GM23338 (cell line): ENCODE data around the gene MYOF. TPM values are rescaled to one million over a fixed set of nuclear protein-coding genes. Genes with fewer than 3 reads are reported as not detected.

ENCODE experiments used
- ATAC-seq: fragments of 200-7000 bp; cut with Tn5 transposase; 3 replicates; pipeline ENCODE4 v1.9.1; 2020
- DNase-seq: peaks from one replicate; pipeline ENCODE4 v3.0.0-alpha.2; 2015; ENCODE audit warnings: low spot score
- H2AFZ ChIP-seq: fragments of 200-600 bp; sonication (generic); 2 replicates; pipeline ENCODE4 v1.8.0; 2016; ENCODE audit warnings: antibody characterized with exemption, mild to moderate bottlenecking, moderate library complexity
- H3F3A ChIP-seq: fragments of 200-600 bp; sonication (generic); replicated peaks from 2 replicates; pipeline ENCODE4 v1.8.0; 2017; ENCODE audit warnings: antibody characterized with exemption, mixed run types, low read depth
- H3K27ac ChIP-seq: fragments of 200-600 bp; sonication (generic); 2 replicates; pipeline ENCODE4 v1.6.1; 2016; ENCODE audit warnings: low read depth
- H3K27me3 ChIP-seq: fragments of 200-600 bp; sonication (generic); 2 replicates; pipeline ENCODE4 v1.8.0; 2016; ENCODE audit warnings: mild to moderate bottlenecking, mixed run types, moderate library complexity; ENCODE audit not compliant: insufficient read depth
- H3K36me3 ChIP-seq: fragments of 200-600 bp; sonication (generic); 2 replicates; pipeline ENCODE4 v1.8.0; 2016; ENCODE audit warnings: mild to moderate bottlenecking; ENCODE audit not compliant: insufficient read depth
- H3K4me1 ChIP-seq: fragments of 200-600 bp; sonication (generic); 2 replicates; pipeline ENCODE4 v1.8.0; 2016; ENCODE audit warnings: mild to moderate bottlenecking, moderate library complexity; ENCODE audit not compliant: insufficient read depth
- H3K4me2 ChIP-seq: fragments of 200-600 bp; sonication (generic); 2 replicates; pipeline ENCODE4 v1.7.1; 2017; ENCODE audit warnings: mixed run types
- H3K4me3 ChIP-seq: fragments of 200-600 bp; sonication (generic); 2 replicates; pipeline ENCODE4 v1.6.1; 2016; ENCODE audit warnings: mixed run types
- H3K79me2 ChIP-seq: fragments of 200-600 bp; sonication (generic); replicated peaks from 2 replicates; pipeline ENCODE4 v1.8.0; 2017; ENCODE audit warnings: mild to moderate bottlenecking; ENCODE audit not compliant: insufficient read depth
- H3K9me2 ChIP-seq: fragments of 200-600 bp; sonication (generic); 2 replicates; pipeline ENCODE4 v1.8.0; 2017; ENCODE audit not compliant: insufficient read depth
- H4K20me1 ChIP-seq: fragments of 200-600 bp; sonication (generic); replicated peaks from 2 replicates; pipeline ENCODE4 v1.8.0; 2017; ENCODE audit warnings: mild to moderate bottlenecking; ENCODE audit not compliant: insufficient read depth
- H3K27ac Mint-ChIP-seq: 2 replicates; pipeline ENCODE4 v1.8.0; 2020; ENCODE audit warnings: inconsistent platforms, mild to moderate bottlenecking, moderate library complexity, mixed read lengths
- H3K27me3 Mint-ChIP-seq: 3 replicates; pipeline ENCODE4 v1.8.0; 2022; ENCODE audit warnings: low read depth, mild to moderate bottlenecking, moderate library complexity, mixed read lengths, inconsistent platforms; ENCODE audit not compliant: insufficient read depth, poor library complexity
- H3K36me3 Mint-ChIP-seq: 3 replicates; pipeline ENCODE4 v1.8.0; 2021; ENCODE audit warnings: low read depth, mild to moderate bottlenecking, inconsistent platforms, moderate library complexity, mixed read lengths
- H3K4me1 Mint-ChIP-seq: 3 replicates; pipeline ENCODE4 v1.8.0; 2020; ENCODE audit warnings: mild to moderate bottlenecking, inconsistent platforms, mixed read lengths
- H3K4me3 Mint-ChIP-seq: 3 replicates; pipeline ENCODE4 v1.8.0; 2021; ENCODE audit warnings: moderate library complexity, mild to moderate bottlenecking, inconsistent platforms, mixed read lengths
- H3K9me3 Mint-ChIP-seq: 3 replicates; pipeline ENCODE4 v1.8.0; 2020; ENCODE audit warnings: moderate library complexity, mild to moderate bottlenecking, inconsistent platforms, mixed read lengths
- CREB1 ChIP-seq: fragments of 250-450 bp; sonication (Bioruptor Pico); IDR thresholded peaks from 2 replicates; pipeline ENCODE4 v1.5.0; 2020; ENCODE audit warnings: low read depth, mild to moderate bottlenecking, moderate library complexity
- CTCF ChIP-seq, 2 experiments: fragments of 200-600 bp in 1 of 2; sonication (generic) in 1 of 2; conservative IDR thresholded peaks; 2 replicates each; pipeline versions ENCODE4 v1.5.1 to v1.6.1; 2016 to 2017; ENCODE audit warnings: antibody characterized with exemption in 2 of 2, low read depth in 2 of 2, mild to moderate bottlenecking in 2 of 2, moderate library complexity in 1 of 2
- ETS1 ChIP-seq: IDR thresholded peaks from 2 replicates; pipeline ENCODE4 v1.6.1; 2016; ENCODE audit warnings: antibody characterized with exemption
- EZH2 ChIP-seq: fragments of 200-600 bp; sonication (generic); IDR thresholded peaks from one replicate; pipeline ENCODE4 v1.8.0; 2017; ENCODE audit warnings: antibody characterized with exemption, mild to moderate bottlenecking, low read depth; ENCODE audit not compliant: unreplicated experiment
- EZH2phosphoT487 ChIP-seq: fragments of 200-600 bp; sonication (generic); IDR thresholded peaks from one replicate; pipeline ENCODE4 v1.8.1; 2018; ENCODE audit warnings: antibody characterized with exemption; ENCODE audit not compliant: unreplicated experiment
- JUNB ChIP-seq: IDR thresholded peaks from one replicate; pipeline ENCODE4 v1.6.1; 2016; ENCODE audit warnings: antibody characterized with exemption; ENCODE audit not compliant: unreplicated experiment
- NANOG ChIP-seq: IDR thresholded peaks from 2 replicates; pipeline ENCODE4 v1.6.1; 2016; ENCODE audit warnings: antibody characterized with exemption, borderline replicate concordance
- POLR2AphosphoS5 ChIP-seq: IDR thresholded peaks from 2 replicates; pipeline ENCODE4 v1.6.1; 2016; ENCODE audit warnings: antibody characterized with exemption, low read depth
- STAT1 ChIP-seq: IDR thresholded peaks from one replicate; pipeline ENCODE4 v1.6.1; 2016; ENCODE audit warnings: antibody characterized with exemption; ENCODE audit not compliant: unreplicated experiment
- ZNF114 ChIP-seq: fragments of 250-450 bp; sonication (Bioruptor Pico); IDR thresholded peaks from 2 replicates; pipeline ENCODE4 v1.5.0; 2020; ENCODE audit warnings: mild to moderate bottlenecking, moderate library complexity
- polyA plus RNA-seq: library from polyadenylated mRNA; unstranded; fragments of >200 nt; fragmentation: Nextera tagmentation; extraction: Ambion mirVana; gene quantifications from 2 replicates; pipeline ENCODE4 v1.2.1, GENCODE V29; 2016
- total RNA-seq: library from RNA; depleted of rRNA; stranded (reverse); fragments of >200 nt; shearing (Covaris generic); gene quantifications from 2 replicates; pipeline ENCODE4 v1.2.3, GENCODE V29; 2014

Gene MYOF
- total and polyA plus RNA-seq, 2 experiments from 2014 or later = 0.82 to 1.4 TPM

GRCh38 chr10:93462881-93463280, 19.3 kb downstream of the MYOF start (continued):
- TF ChIP-seq CTCF (conservative IDR thresholded peaks at IDR 0.05; ENCODE audit: low read depth in 2 of 2) = no peak

- no peak for DNase-seq
- H3K27ac Mint-ChIP-seq = no peak overlapping the region
- H3K27ac ChIP-seq = no peak overlapping the region
Observed at GRCh38 chr10:93462371-93462770, 19.8 kb downstream of the MYOF start.

GRCh38 chr10:93461807-93462178, 20.3 kb downstream of the MYOF start:
- Mint-ChIP-seq H3K27me3 (peaks cover 2% of the 10 kb centered on the region), H3K4me3 (no peak overlapping the region), H3K4me1 (peaks cover 9% of the 10 kb centered on the region; the same call in 2 of the 3 replicates), H3K27ac (no peak overlapping the region), H3K9me3 (no peaks in the 10 kb centered on the region), H3K36me3 (no peaks in the 10 kb centered on the region)
- Histone ChIP-seq H3K36me3 (no peaks in the 10 kb centered on the region), H3K79me2 (no peaks in the 10 kb centered on the region), H3K9me2 (no peaks in the 10 kb centered on the region), H3K4me1 (no peaks in the 10 kb centered on the region), H3K27ac (no peak overlapping the region), H3K27me3 (no peaks in the 10 kb centered on the region), H3K4me3 (no peak overlapping the region), H3K4me2 (no peak overlapping the region), H4K20me1 (no peaks in the 10 kb centered on the region), H2AFZ (no peak overlapping the region), H3F3A (no peaks in the 10 kb centered on the region)
- TF ChIP-seq NANOG = no peak
- TF ChIP-seq CTCF (conservative IDR thresholded peaks at IDR 0.05; ENCODE audit: low read depth in 2 of 2) = no peak
- TF ChIP-seq EZH2phosphoT487 = no peak
- TF ChIP-seq EZH2 = no peak
- no peak for TF ChIP-seq CREB1
- no peak for TF ChIP-seq STAT1
- TF ChIP-seq POLR2AphosphoS5 = no peak
- no peak for TF ChIP-seq JUNB
- DNase-seq (no peak), ATAC-seq (no peak)

More at GRCh38 chr10:93462371-93462770, 19.8 kb downstream of the MYOF start:
- no peak for ATAC-seq
- H3K27me3 ChIP-seq = no peaks in the 10 kb centered on the region
- TF ChIP-seq ZNF114 (CRISPR knock-in tag) (no peak), ETS1 (no peak), POLR2AphosphoS5 (no peak)
- H3F3A ChIP-seq = no peaks in the 10 kb centered on the region
- Mint-ChIP-seq H3K27me3 (peaks cover 2% of the 10 kb centered on the region), H3K4me3 (no peak overlapping the region), H3K4me1 (peaks cover 9% of the 10 kb centered on the region; the same call in 2 of the 3 replicates), H3K36me3 (no peaks in the 10 kb centered on the region), H3K9me3 (no peaks in the 10 kb centered on the region)
- no peak overlapping the region for H3K4me2 ChIP-seq
- no peaks in the 10 kb centered on the region for H3K9me2 ChIP-seq
- H4K20me1 ChIP-seq = no peaks in the 10 kb centered on the region
- H3K36me3 ChIP-seq = no peaks in the 10 kb centered on the region
- no peaks in the 10 kb centered on the region for H3K4me1 ChIP-seq
- no peak overlapping the region for H2AFZ ChIP-seq
- no peaks in the 10 kb centered on the region for H3K79me2 ChIP-seq
- no peak overlapping the region for H3K4me3 ChIP-seq
